ENCODE results near the gene MKS1. TPM values are rescaled to one million over a fixed set of nuclear protein-coding genes. Genes with fewer than 3 reads are reported as not detected.
A peak's percentile ranks its signal among the peaks of the same experiment; 100 is the strongest.

The MKS1 gene
- total RNA-seq, 4 donors from 2014 or later, result 2.2 to 6.7 (median 2.8) TPM

- H3K36me3 ChIP-seq, result no peaks in the 10 kb centered on the region
- H3K27me3 ChIP-seq, result peaks cover 0 to 6% (median 0%) of the 10 kb centered on the region in 3 donors
- in situ Hi-C loops (cut with MboI; ENCODE audit: low sequenced_read_pairs in 4 of 4) (no loop called here), intact Hi-C loops (cut with DNase I; ENCODE audit: low total_unique reads) (no loop called here)
- TF ChIP-seq POLR2A (IDR thresholded peaks at IDR 0.05) (no peak), CTCF (IDR thresholded peaks at IDR 0.05 in 4 of 5, conservative IDR thresholded peaks at IDR 0.05 in 1 of 5) (no peak)
- H3K9me3 ChIP-seq, result no peaks in the 10 kb centered on the region
- H3K27ac ChIP-seq, result no peak overlapping the region
- H3K4me3 ChIP-seq, result no peak overlapping the region
- no peaks in the 10 kb centered on the region for H3K4me1 ChIP-seq
- ATAC-seq (no peak), DNase-seq (no peak)
Observed at GRCh38 chr17:58228679-58229078, 9.6 kb upstream of the MKS1 start.

- no peak overlapping the region for H3K27ac ChIP-seq
- H3K36me3 ChIP-seq, result no peaks in the 10 kb centered on the region
- in situ Hi-C loops (cut with MboI; ENCODE audit: low sequenced_read_pairs in 4 of 4) (no loop called here), intact Hi-C loops (cut with DNase I; ENCODE audit: low total_unique reads) (no loop called here)
- TF ChIP-seq CTCF (IDR thresholded peaks at IDR 0.05 in 4 of 5, conservative IDR thresholded peaks at IDR 0.05 in 1 of 5) (no peak), POLR2A (IDR thresholded peaks at IDR 0.05) (no peak)
- H3K27me3 ChIP-seq, result peaks cover 0 to 4% (median 0%) of the 10 kb centered on the region in 3 donors
- H3K4me3 ChIP-seq, result no peak overlapping the region
- no peak for DNase-seq
- no peak for ATAC-seq
- no peaks in the 10 kb centered on the region for H3K9me3 ChIP-seq
- no peaks in the 10 kb centered on the region for H3K4me1 ChIP-seq
Observed at GRCh38 chr17:58227733-58228132, 8.7 kb upstream of the MKS1 start.

- in situ Hi-C loops (cut with MboI; ENCODE audit: low sequenced_read_pairs in 4 of 4), result no loop called here
- intact Hi-C loops (cut with DNase I; ENCODE audit: low total_unique reads), result no loop called here
- TF ChIP-seq POLR2A (IDR thresholded peaks at IDR 0.05) (no peak), CTCF (IDR thresholded peaks at IDR 0.05 in 4 of 5, conservative IDR thresholded peaks at IDR 0.05 in 1 of 5) (no peak)
Observed at GRCh38 chr17:58224315-58224714, 5.3 kb upstream of the MKS1 start.

GRCh38 chr17:58219789-58220183 is 731 bp upstream of the MKS1 start:
- Histone ChIP-seq H3K9me3 (no peaks in the 10 kb centered on the region), H3K36me3 (peaks cover 0 to 15% of the 10 kb centered on the region in 2 donors), H3K27ac (peak overlapping the region; percentile 75 to 86 (median 79)), H3K27me3 (no peaks in the 10 kb centered on the region), H3K4me3 (peak overlapping the region; percentile 62 to 88 (median 78)), H3K4me1 (peaks cover 7 to 9% of the 10 kb centered on the region in 2 donors)
- in situ Hi-C loops (cut with MboI; ENCODE audit: low sequenced_read_pairs in 4 of 4), result no loop called here
- DNase-seq (no peak), ATAC-seq (no peak)
- intact Hi-C loops (cut with DNase I; ENCODE audit: low total_unique reads), result loop anchor here (2.0 to 5.0 kb wide), 2 partner anchors 133 to 137 kb away; partner anchors contain the start of genes DYNLL2 and SUPT4H1
- TF ChIP-seq CTCF (IDR thresholded peaks at IDR 0.05 in 4 of 5, conservative IDR thresholded peaks at IDR 0.05 in 1 of 5), result no peak
- TF ChIP-seq POLR2A (IDR thresholded peaks at IDR 0.05), result no peak

More at GRCh38 chr17:58224315-58224714, 5.3 kb upstream of the MKS1 start:
- ATAC-seq (no peak), DNase-seq (no peak)
- Histone ChIP-seq H3K4me1 (peaks cover 6 to 7% of the 10 kb centered on the region in 2 donors), H3K27me3 (peaks cover 0 to 3% (median 0%) of the 10 kb centered on the region in 3 donors), H3K4me3 (no peak overlapping the region), H3K9me3 (no peaks in the 10 kb centered on the region), H3K27ac (no peak overlapping the region), H3K36me3 (no peaks in the 10 kb centered on the region)

- DNase-seq, result no peak
- TF ChIP-seq POLR2A (IDR thresholded peaks at IDR 0.05), result no peak
- TF ChIP-seq CTCF (IDR thresholded peaks at IDR 0.05 in 4 of 5, conservative IDR thresholded peaks at IDR 0.05 in 1 of 5), result no peak
- no peak overlapping the region for H3K4me3 ChIP-seq
- no peak for ATAC-seq
- H3K27ac ChIP-seq, result no peak overlapping the region
- H3K27me3 ChIP-seq, result no peaks in the 10 kb centered on the region
- peaks cover 0 to 34% of the 10 kb centered on the region in 2 donors for H3K36me3 ChIP-seq
- intact Hi-C loops (cut with DNase I; ENCODE audit: low total_unique reads) (loop anchor here (2.0 to 5.0 kb wide), 2 partner anchors 135 kb away; partner anchors contain the start of genes DYNLL2 and SUPT4H1), in situ Hi-C loops (cut with MboI; ENCODE audit: low sequenced_read_pairs in 4 of 4) (no loop called here)
- H3K4me1 ChIP-seq, result peaks cover 7 to 9% of the 10 kb centered on the region in 2 donors
- H3K9me3 ChIP-seq, result no peaks in the 10 kb centered on the region
Observed at GRCh38 chr17:58217766-58218165, 1.3 kb downstream of the MKS1 start.

Data from gastrocnemius medialis (tissue), 4 donors.